ENCODE data around the gene INTS11. TPM values are rescaled to one million over a fixed set of nuclear protein-coding genes. Genes with fewer than 3 reads are reported as not detected.
A peak's percentile ranks its signal among the peaks of the same experiment; 100 is the strongest.

Gene INTS11
- total and polyA plus RNA-seq, 2 of the 13 experiments (the other 11 are each of a cell fraction or from before 2014, with no cell fraction given), result 52.8 to 94.8 TPM

GRCh38 chr1:1306661-1307260 is 17.7 kb downstream of the INTS11 start (continued):
- no peak for TF ChIP-seq RELA (CRISPR knock-in tag; IDR thresholded peaks at IDR 0.05)
- TF ChIP-seq DZIP1 (CRISPR knock-in tag; IDR thresholded peaks at IDR 0.05), result no peak
- no peak for TF ChIP-seq REST (IDR thresholded peaks at IDR 0.05; ENCODE audit: borderline replicate concordance in 1 of 2, low read depth in 1 of 2, low read length in 2 of 2)
- peak; percentile 68; the same call in 1 of the 2 replicates for TF ChIP-seq MXD1 (CRISPR knock-in tag; IDR thresholded peaks at IDR 0.05)
- no peak for TF ChIP-seq SNAPC5 (CRISPR knock-in tag; IDR thresholded peaks at IDR 0.05; ENCODE audit: borderline replicate concordance)
- 0 out of 2 replicates have a peak, but pooled peaks have one; percentile 18 for TF ChIP-seq HIVEP1 (CRISPR knock-in tag; IDR thresholded peaks at IDR 0.05)
- TF ChIP-seq ZBTB40 (IDR thresholded peaks at IDR 0.05), result no peak
- TF ChIP-seq ZBTB40 (CRISPR knock-in tag; IDR thresholded peaks at IDR 0.05), result no peak
- TF ChIP-seq PHB2 (IDR thresholded peaks at IDR 0.05; ENCODE audit: partially characterized antibody), result no peak
- no peak for TF ChIP-seq TBP (CRISPR knock-in tag; IDR thresholded peaks at IDR 0.05)
- no peak for TF ChIP-seq ASH2L (IDR thresholded peaks at IDR 0.05; ENCODE audit: insufficient read length, low read depth, low read length)
- TF ChIP-seq DDIT3 (CRISPR knock-in tag; IDR thresholded peaks at IDR 0.05), result no peak
